H1 (cell line): ENCODE data around the gene GEMIN7. TPM values are rescaled to one million over a fixed set of nuclear protein-coding genes. Genes with fewer than 3 reads are reported as not detected.

Source experiments
- CTCF ChIA-PET: fragments of 300-600 bp; sonication (Branson Sonifier 250); formaldehyde crosslinking; loops from one replicate; lab custom pipeline; 2021; ENCODE audit not compliant: partially characterized antibody; lab: Charles Lee
- POLR2A ChIA-PET: fragments of 300-600 bp; sonication (Branson Sonifier 250); formaldehyde crosslinking; loops from one replicate; lab custom pipeline; 2021; ENCODE audit warnings: inconsistent platforms; ENCODE audit not compliant: partially characterized antibody; lab: Charles Lee
- DNase-seq, 2 experiments: peaks; one replicate each; pipeline versions ENCODE4 v3.0.0 to v3.0.0-alpha.2; 2010 to 2022; ENCODE audit warnings: low spot score in 2 of 2, low read depth in 1 of 2, mixed read lengths in 1 of 2
- FAIRE-seq: peaks from 2 replicates; lab custom pipeline; 2011; peaks lifted over from hg19 to GRCh38; lab: Jason Lieb, UNC
- H2AFZ ChIP-seq: 2 replicates; pipeline ENCODE4 v1.8.1; 2012; ENCODE audit warnings: low read length, inconsistent platforms
- H2AK5ac ChIP-seq: 2 replicates; pipeline ENCODE4 v1.6.1; 2013; ENCODE audit warnings: low read depth, low read length
- H2BK120ac ChIP-seq: replicated peaks from 2 replicates; pipeline ENCODE3; 2013; ENCODE audit warnings: low read depth, low read length, inconsistent platforms
- H2BK12ac ChIP-seq: 2 replicates; pipeline ENCODE4 v1.6.1; 2013; ENCODE audit warnings: low read depth, low read length
- H2BK15ac ChIP-seq: 2 replicates; pipeline ENCODE4 v1.6.1; 2013; ENCODE audit warnings: low read length
- H2BK20ac ChIP-seq: 2 replicates; pipeline ENCODE4 v1.6.1; 2013; ENCODE audit warnings: low read length
- H2BK5ac ChIP-seq: 2 replicates; pipeline ENCODE4 v1.6.1; 2013; ENCODE audit warnings: low read depth, low read length
- H3K14ac ChIP-seq: 2 replicates; pipeline ENCODE4 v1.6.1; 2013; ENCODE audit warnings: inconsistent platforms; ENCODE audit not compliant: insufficient read length
- H3K18ac ChIP-seq: 2 replicates; pipeline ENCODE4 v1.6.1; 2013; ENCODE audit warnings: low read length; ENCODE audit errors: extremely low read depth
- H3K23ac ChIP-seq: 2 replicates; pipeline ENCODE4 v1.6.1; 2013; ENCODE audit warnings: inconsistent platforms; ENCODE audit not compliant: insufficient read length
- H3K23me2 ChIP-seq: 2 replicates; pipeline ENCODE4 v1.6.1; 2013; ENCODE audit warnings: low read depth, low read length
- H3K27ac ChIP-seq: 2 replicates; pipeline ENCODE4 v1.6.1; 2011; ENCODE audit warnings: low read depth, low read length, inconsistent platforms
- H3K27me3 ChIP-seq, 4 experiments: replicated peaks in 1 of 4; 1 replicate in 1 of 4; 2 replicates in 3 of 4; pipeline versions ENCODE4 v1.6.1 to v1.8.1; 2011 to 2013; ENCODE audit warnings: low read length in 3 of 4, mild to moderate bottlenecking in 3 of 4, inconsistent platforms in 2 of 4, mixed read lengths in 2 of 4, moderate library complexity in 1 of 4; ENCODE audit not compliant: control insufficient read depth in 3 of 4, insufficient read depth in 3 of 4; ENCODE audit errors: extremely low read depth in 1 of 4
- H3K36me3 ChIP-seq, 4 experiments: 2 replicates each; pipeline versions ENCODE4 v1.6.1 to v1.8.1; 2011 to 2013; ENCODE audit warnings: mild to moderate bottlenecking in 4 of 4, low read length in 3 of 4, moderate library complexity in 2 of 4, control low read depth in 1 of 4, inconsistent platforms in 1 of 4; ENCODE audit not compliant: insufficient read depth in 4 of 4, control insufficient read depth in 2 of 4
- H3K4ac ChIP-seq: replicated peaks from 2 replicates; pipeline ENCODE3; 2013; ENCODE audit warnings: low read length, low read depth, mixed read lengths, inconsistent platforms; ENCODE audit not compliant: insufficient read length
- H3K4me1 ChIP-seq, 4 experiments: replicated peaks in 1 of 4; 1 replicate in 1 of 4; 2 replicates in 3 of 4; pipeline versions ENCODE4 v1.6.1 to v1.8.1; 2011 to 2013; ENCODE audit warnings: low read length in 3 of 4, inconsistent platforms in 2 of 4, mixed read lengths in 1 of 4; ENCODE audit not compliant: insufficient read depth in 4 of 4, control insufficient read depth in 3 of 4
- H3K4me2 ChIP-seq, 2 experiments: 2 replicates each; pipeline versions ENCODE4 v1.6.1 to v1.8.1; 2011 to 2013; ENCODE audit warnings: low read depth in 2 of 2, low read length in 2 of 2, control low read depth in 1 of 2, inconsistent platforms in 1 of 2, mild to moderate bottlenecking in 1 of 2; ENCODE audit not compliant: insufficient read depth in 1 of 2
- H3K4me3 ChIP-seq, 4 experiments: fragments of 200-600, 300-600 bp in 1 of 4; sonication (generic), shearing (Covaris generic), sonication (Bioruptor Twin) in 1 of 4; 2 replicates each; pipeline versions ENCODE4 v1.5.1 to v1.8.1; 2011 to 2016; ENCODE audit warnings: low read length in 4 of 4, low read depth in 3 of 4, control low read depth in 2 of 4, inconsistent platforms in 2 of 4, mild to moderate bottlenecking in 2 of 4, mixed read lengths in 1 of 4, moderate library complexity in 1 of 4; ENCODE audit not compliant: insufficient read depth in 2 of 4; ENCODE audit errors: extremely low read depth in 1 of 4
- H3K56ac ChIP-seq: replicated peaks from 2 replicates; pipeline ENCODE3; 2013; ENCODE audit warnings: low read depth, mild to moderate bottlenecking, mixed read lengths, low read length, inconsistent platforms; ENCODE audit not compliant: insufficient read length
- H3K79me1 ChIP-seq: 2 replicates; pipeline ENCODE4 v1.6.1; 2013; ENCODE audit warnings: low read depth, low read length, control low read depth
- H3K79me2 ChIP-seq, 2 experiments: 2 replicates each; pipeline versions ENCODE4 v1.6.1 to v1.8.1; 2012 to 2013; ENCODE audit warnings: low read length in 2 of 2, mild to moderate bottlenecking in 2 of 2, inconsistent platforms in 1 of 2; ENCODE audit not compliant: insufficient read depth in 2 of 2, control insufficient read depth in 1 of 2
- H3K9ac ChIP-seq, 4 experiments: replicated peaks in 1 of 4; 1 replicate in 1 of 4; 2 replicates in 3 of 4; pipeline versions ENCODE4 v1.6.1 to v1.8.1; 2011 to 2013; ENCODE audit warnings: low read depth in 3 of 4, low read length in 3 of 4, control low read depth in 2 of 4, mild to moderate bottlenecking in 2 of 4, moderate library complexity in 2 of 4, inconsistent platforms in 1 of 4; ENCODE audit errors: extremely low read depth in 1 of 4
- H3K9me3 ChIP-seq, 2 experiments: 2 replicates each; pipeline versions ENCODE4 v1.6.1 to v1.8.1; 2012 to 2013; ENCODE audit warnings: mild to moderate bottlenecking in 2 of 2, moderate library complexity in 2 of 2, control low read depth in 1 of 2, inconsistent platforms in 1 of 2, low read depth in 1 of 2, low read length in 1 of 2, mixed read lengths in 1 of 2; ENCODE audit not compliant: insufficient read depth in 2 of 2
- H4K20me1 ChIP-seq, 2 experiments: replicated peaks in 1 of 2; 2 replicates each; pipeline versions ENCODE3 to v1.8.1; 2011 to 2013; ENCODE audit warnings: inconsistent platforms in 2 of 2, low read length in 2 of 2, mild to moderate bottlenecking in 1 of 2; ENCODE audit not compliant: insufficient read depth in 2 of 2, control insufficient read depth in 1 of 2
- H4K5ac ChIP-seq: 2 replicates; pipeline ENCODE4 v1.6.1; 2013; ENCODE audit warnings: low read length, low read depth, mixed read lengths, inconsistent platforms; ENCODE audit not compliant: insufficient read length
- H4K8ac ChIP-seq: 2 replicates; pipeline ENCODE4 v1.8.0; 2013; ENCODE audit warnings: mild to moderate bottlenecking, moderate library complexity, low read length, inconsistent platforms; ENCODE audit not compliant: insufficient read depth; ENCODE audit errors: extremely low read depth
- H4K91ac ChIP-seq: replicated peaks from 2 replicates; pipeline ENCODE3; 2013; ENCODE audit warnings: low read length, mixed read lengths, inconsistent platforms; ENCODE audit not compliant: insufficient read length
- BCL11A ChIP-seq, 2 experiments: IDR thresholded peaks; one replicate each; pipeline ENCODE4 v1.6.1; 2011; ENCODE audit warnings: low read depth in 2 of 2, low read length in 2 of 2, mild to moderate bottlenecking in 2 of 2
- CHD1 ChIP-seq: IDR thresholded peaks from 2 replicates; pipeline ENCODE4 v1.6.1; 2012; ENCODE audit warnings: low read depth, low read length, improper control_type of control experiment
- CTBP2 ChIP-seq: IDR thresholded peaks from 2 replicates; pipeline ENCODE4 v1.7.0; 2011; ENCODE audit warnings: borderline replicate concordance, mild to moderate bottlenecking, moderate library complexity, mixed read lengths, low read length; ENCODE audit not compliant: insufficient read depth, insufficient read length
- KDM4A ChIP-seq: IDR thresholded peaks from one replicate; pipeline ENCODE4 v1.7.1; 2012; ENCODE audit warnings: low read depth, mild to moderate bottlenecking, moderate library complexity, low read length, inconsistent platforms; ENCODE audit not compliant: severe bottlenecking
- POU5F1 ChIP-seq: IDR thresholded peaks from 2 replicates; pipeline ENCODE4 v1.6.1; 2011; ENCODE audit warnings: low read depth, mild to moderate bottlenecking, low read length, moderate library complexity
- TAF1 ChIP-seq: IDR thresholded peaks from 2 replicates; pipeline ENCODE4 v1.6.1; 2011; ENCODE audit warnings: mild to moderate bottlenecking, low read depth, low read length
- TBP ChIP-seq: IDR thresholded peaks from 2 replicates; pipeline ENCODE4 v1.6.1; 2011; ENCODE audit warnings: low read depth, low read length, improper control_type of control experiment
- TCF12 ChIP-seq: IDR thresholded peaks from 2 replicates; pipeline ENCODE4 v1.6.1; 2011; ENCODE audit warnings: low read depth, mild to moderate bottlenecking, low read length
- WGBS, 2 experiments: shearing (Covaris generic) in 1 of 2; methylation state at CpG; one replicate each; pipeline versions ENCODE4 v1.1.6 to v1.1.7; 2013 to 2015; ENCODE audit warnings: low lambda C conversion rate in 2 of 2, mixed read lengths in 2 of 2, inconsistent platforms in 1 of 2, low coverage in 1 of 2, missing lambda C conversion rate in 1 of 2; ENCODE audit not compliant: insufficient replicate concordance in 2 of 2, insufficient coverage in 1 of 2, insufficient read length in 1 of 2; ENCODE audit errors: extremely low coverage in 1 of 2, missing lambda C conversion rate in 1 of 2; 5-methylcytosine and 5-hydroxymethylcytosine counted together
- polyA plus RNA-seq, 7 experiments: library from polyadenylated mRNA; depleted of rRNA in 3 of 7; stranded (reverse) in 5 of 7; unstranded in 2 of 7; fragments of >200 nt in 5 of 7; fragments of 200-250 nt in 2 of 7; gene quantifications; 1 replicate in 5 of 7; 2 replicates in 1 of 7; 4 replicates in 1 of 7; pipeline versions ENCODE4 v1.2.1 to v1.2.3, GENCODE V29; 2011 to 2013; ENCODE audit warnings: missing spikeins in 2 of 7, mixed read lengths in 2 of 7
- total RNA-seq: library from RNA; stranded (reverse); fragmentation: NEBNext Ultra II Directional; extraction: Animal tissue kit (Norgen Biotek cat#: 25700); gene quantifications from 2 replicates; pipeline ENCODE4 v1.2.1, GENCODE V29; 2021

Gene GEMIN7
- total and polyA plus RNA-seq, 2 of the 8 experiments (the other 6 are each of a cell fraction or from before 2014, with no cell fraction given): 48.0 to 91.6 TPM

GRCh38 chr19:45094707-45095106 lies 15.6 kb downstream of the GEMIN7 start:
- Histone ChIP-seq H2BK15ac (no peak overlapping the region), H3K4me2 (peak overlapping the region; percentile 22 to 94; a peak in 2 of 4 replicates), H3K4me1 (peaks cover 6 to 36% (median 19%) of the 10 kb centered on the region in 4 experiments), H4K5ac (no peak overlapping the region), H3K23me2 (peaks cover 16% of the 10 kb centered on the region), H3K14ac (no peak overlapping the region), H3K9me3 (no peaks in the 10 kb centered on the region), H2AK5ac (no peak overlapping the region), H3K79me2 (peaks cover 31 to 65% of the 10 kb centered on the region in 2 experiments), H3K9ac (no peak overlapping the region; a peak in 2 of 7 replicates), H3K27me3 (no peaks in the 10 kb centered on the region), H3K56ac (no peak overlapping the region), H2BK5ac (no peak overlapping the region), H3K4me3 (0 out of 8 replicates have a peak overlapping the region, but pooled peaks of 1 of the 4 experiments have one; percentile 97), H2AFZ (no peak overlapping the region), H4K20me1 (peaks cover 37 to 51% of the 10 kb centered on the region in 2 experiments), H2BK120ac (no peak overlapping the region), H2BK12ac (no peak overlapping the region), H3K23ac (no peak overlapping the region), H3K36me3 (peaks cover 3 to 13% (median 4%) of the 10 kb centered on the region in 4 experiments; a peak in 4 of 8 replicates), H3K4ac (no peak overlapping the region), H3K79me1 (peaks cover 43% of the 10 kb centered on the region), H2BK20ac (no peak overlapping the region), H3K27ac (no peak overlapping the region), H4K91ac (no peak overlapping the region), H3K18ac (no peak overlapping the region), H4K8ac (no peak overlapping the region)
- POLR2A ChIA-PET: interaction anchor here (0.8 to 1.9 kb wide), 6 partner anchors 8 to 20 kb away, joined by 3 to 8 read pairs (median 4); partner anchors contain the start of gene GEMIN7
- CTCF ChIA-PET: interaction anchor here (0.6 to 1.3 kb wide), 5 partner anchors 9 to 401 kb away, joined by 3 to 4 read pairs (median 3); no protein-coding TSS in a partner anchor
- TF ChIP-seq CTBP2: no peak
- no peak for TF ChIP-seq TBP
- no peak for TF ChIP-seq CHD1
- no peak for TF ChIP-seq POU5F1
- TF ChIP-seq KDM4A: no peak
- no peak for TF ChIP-seq TAF1
- no peak for TF ChIP-seq TCF12
- TF ChIP-seq BCL11A (IDR thresholded peaks at IDR 0.05; ENCODE audit: low read depth in 2 of 2, low read length in 2 of 2): no peak
- no peak for FAIRE-seq
- no peak for DNase-seq
- 90% methylated on average over 5 of the region's 5 CpGs; no CpG with 5 or more reads in 1 of the 2 experiments for WGBS, 2 experiments
